Breast epithelium (tissue), 3 donors: ENCODE results near the gene IMP3.

Experiments used
- CTCF ChIP-seq, 3 donors: fragments of 450-650 bp; IDR thresholded peaks; one replicate each; pipeline ENCODE4 v1.5.1; 2016 to 2017; ENCODE audit warnings: antibody characterized with exemption in 3 of 3, mild to moderate bottlenecking in 3 of 3, moderate library complexity in 3 of 3
- POLR2A ChIP-seq: fragments of 450-650 bp; IDR thresholded peaks from one replicate; pipeline ENCODE4 v1.6.1; 2016; ENCODE audit warnings: antibody characterized with exemption, mild to moderate bottlenecking, moderate library complexity
- POLR2AphosphoS5 ChIP-seq, 3 donors: sonication (generic); formaldehyde crosslinking; IDR thresholded peaks; one replicate each; pipeline ENCODE4 v1.6.1; 2017; ENCODE audit warnings: antibody characterized with exemption in 3 of 3

GRCh38 chr15:75688278-75688557 is 48.2 kb upstream of the IMP3 start:
- no peak for TF ChIP-seq CTCF (IDR thresholded peaks at IDR 0.05)
- no peak for TF ChIP-seq POLR2A
- TF ChIP-seq POLR2AphosphoS5 (IDR thresholded peaks at IDR 0.05): no peak
